Activated naive CD8-positive, alpha-beta T cell treated with anti-CD3 and anti-CD28 coated beads, Interleukin-2, amount 50 U/mL, for 24 hours (primary cell): ENCODE results near the gene RNGTT.
"Not testable (repeated sequence)": the region's sequence is repeated elsewhere in the genome, so short reads cannot be mapped to it uniquely, and the experiment has no call there.

Source experiments
- ATAC-seq: fragments of 150-1000 bp; cut with Tn5 transposase; one replicate; pipeline ENCODE4 v1.10.0; 2021
- DNase-seq: peaks from one replicate; pipeline ENCODE4 v3.0.0; 2021
- H3K27ac Mint-ChIP-seq: one replicate; pipeline ENCODE4 v1.8.0; 2021; ENCODE audit warnings: mild to moderate bottlenecking, mixed read lengths
- H3K27me3 Mint-ChIP-seq: one replicate; pipeline ENCODE4 v1.8.0; 2021; ENCODE audit warnings: mixed read lengths
- H3K36me3 Mint-ChIP-seq: one replicate; pipeline ENCODE4 v1.8.0; 2021; ENCODE audit warnings: low read depth, mixed read lengths
- H3K4me1 Mint-ChIP-seq: one replicate; pipeline ENCODE4 v1.8.0; 2021; ENCODE audit warnings: mixed read lengths
- H3K4me3 Mint-ChIP-seq: one replicate; pipeline ENCODE4 v1.8.0; 2021; ENCODE audit warnings: mild to moderate bottlenecking, moderate library complexity, mixed read lengths
- H3K9me3 Mint-ChIP-seq: one replicate; pipeline ENCODE4 v1.8.0; 2021; ENCODE audit warnings: mixed read lengths

The RNGTT gene

GRCh38 chr6:88741071-88741470 lies 222.3 kb downstream of the RNGTT start:
- Mint-ChIP-seq H3K4me1 (no peaks in the 10 kb centered on the region), H3K27me3 (no peaks in the 10 kb centered on the region), H3K27ac (no peak overlapping the region), H3K4me3 (no peak overlapping the region), H3K9me3 (peaks cover 9% of the 10 kb centered on the region), H3K36me3 (peaks cover 33% of the 10 kb centered on the region)
- ATAC-seq (no peak), DNase-seq (no peak)

- Mint-ChIP-seq H3K4me1 (peaks cover 11% of the 10 kb centered on the region), H3K9me3 (no peaks in the 10 kb centered on the region), H3K27ac (no peak overlapping the region), H3K27me3 (no peaks in the 10 kb centered on the region), H3K4me3 (no peak overlapping the region), H3K36me3 (peaks cover 47% of the 10 kb centered on the region)
- no peak for DNase-seq
- no peak for ATAC-seq
These were observed 228.9 kb downstream of the RNGTT start for GRCh38 chr6:88734544-88734943.

- H3K4me1 Mint-ChIP-seq: peaks cover 32% of the 10 kb centered on the region
- DNase-seq: no peak
- H3K27ac Mint-ChIP-seq: no peak overlapping the region
- H3K9me3 Mint-ChIP-seq: no peaks in the 10 kb centered on the region
- no peak overlapping the region for H3K4me3 Mint-ChIP-seq
- no peaks in the 10 kb centered on the region for H3K27me3 Mint-ChIP-seq
- H3K36me3 Mint-ChIP-seq: peaks cover 26% of the 10 kb centered on the region
- no peak for ATAC-seq
These were observed 232.8 kb downstream of the RNGTT start for GRCh38 chr6:88730611-88731011.

- H3K9me3 Mint-ChIP-seq: peaks cover 4% of the 10 kb centered on the region
- no peak overlapping the region for H3K4me3 Mint-ChIP-seq
- H3K27me3 Mint-ChIP-seq: no peaks in the 10 kb centered on the region
- no peak for DNase-seq
- ATAC-seq: no peak
- H3K4me1 Mint-ChIP-seq: peaks cover 41% of the 10 kb centered on the region
- H3K36me3 Mint-ChIP-seq: peaks cover 23% of the 10 kb centered on the region
- H3K27ac Mint-ChIP-seq: no peak overlapping the region
These were observed 234.7 kb downstream of the RNGTT start for GRCh38 chr6:88728756-88729155.

GRCh38 chr6:88726409-88726808 lies 237.0 kb downstream of the RNGTT start:
- not testable (repeated sequence) for H3K4me3 Mint-ChIP-seq, ATAC-seq, DNase-seq, H3K27ac Mint-ChIP-seq, H3K9me3 Mint-ChIP-seq, H3K27me3 Mint-ChIP-seq
- peaks cover 24% of the 10 kb centered on the region for H3K36me3 Mint-ChIP-seq
- peaks cover 33% of the 10 kb centered on the region for H3K4me1 Mint-ChIP-seq

- H3K9me3 Mint-ChIP-seq: peaks cover 4% of the 10 kb centered on the region
- H3K27ac Mint-ChIP-seq: peak overlapping the region; percentile 28
- no peak overlapping the region for H3K4me3 Mint-ChIP-seq
- ATAC-seq (peak; percentile 33), DNase-seq (peak; percentile 48)
- H3K36me3 Mint-ChIP-seq: peaks cover 18% of the 10 kb centered on the region
- peaks cover 33% of the 10 kb centered on the region for H3K4me1 Mint-ChIP-seq
- H3K27me3 Mint-ChIP-seq: no peaks in the 10 kb centered on the region
These were observed 238.1 kb downstream of the RNGTT start for GRCh38 chr6:88725111-88725975.

GRCh38 chr6:88722686-88723085 lies 240.7 kb downstream of the RNGTT start:
- DNase-seq: no peak
- Mint-ChIP-seq H3K9me3 (peaks cover 4% of the 10 kb centered on the region), H3K27ac (no peak overlapping the region), H3K36me3 (peaks cover 15% of the 10 kb centered on the region), H3K4me1 (peaks cover 27% of the 10 kb centered on the region), H3K27me3 (no peaks in the 10 kb centered on the region), H3K4me3 (no peak overlapping the region)
- ATAC-seq: no peak

- ATAC-seq, H3K27ac Mint-ChIP-seq, H3K4me1 Mint-ChIP-seq, H3K27me3 Mint-ChIP-seq, H3K4me3 Mint-ChIP-seq, DNase-seq: not testable (repeated sequence)
- Mint-ChIP-seq H3K36me3 (peaks cover 18% of the 10 kb centered on the region), H3K9me3 (peaks cover 10% of the 10 kb centered on the region)
These were observed 247.0 kb downstream of the RNGTT start for GRCh38 chr6:88716399-88716798.

- Mint-ChIP-seq H3K27me3 (no peaks in the 10 kb centered on the region), H3K4me1 (peaks cover 1% of the 10 kb centered on the region), H3K9me3 (peaks cover 10% of the 10 kb centered on the region), H3K27ac (no peak overlapping the region), H3K4me3 (no peak overlapping the region), H3K36me3 (peaks cover 13% of the 10 kb centered on the region)
- DNase-seq: no peak
- no peak for ATAC-seq
These were observed 251.0 kb downstream of the RNGTT start for GRCh38 chr6:88712243-88712936.

- no peak overlapping the region for H3K27ac Mint-ChIP-seq
- ATAC-seq (no peak), DNase-seq (no peak)
- H3K9me3 Mint-ChIP-seq: peaks cover 6% of the 10 kb centered on the region
- no peaks in the 10 kb centered on the region for H3K27me3 Mint-ChIP-seq
- peaks cover 13% of the 10 kb centered on the region for H3K4me1 Mint-ChIP-seq
- H3K4me3 Mint-ChIP-seq: no peak overlapping the region
- peaks cover 6% of the 10 kb centered on the region for H3K36me3 Mint-ChIP-seq
These were observed 253.6 kb downstream of the RNGTT start for GRCh38 chr6:88709819-88710246.

GRCh38 chr6:88708197-88708744 lies 255.1 kb downstream of the RNGTT start:
- Mint-ChIP-seq H3K27ac (no peak overlapping the region), H3K9me3 (peaks cover 6% of the 10 kb centered on the region), H3K36me3 (peaks cover 6% of the 10 kb centered on the region), H3K4me3 (no peak overlapping the region), H3K4me1 (peaks cover 19% of the 10 kb centered on the region), H3K27me3 (no peaks in the 10 kb centered on the region)
- ATAC-seq (no peak), DNase-seq (no peak)

GRCh38 chr6:88705601-88706000 lies 257.8 kb downstream of the RNGTT start:
- H3K9me3 Mint-ChIP-seq: peaks cover 6% of the 10 kb centered on the region
- no peak overlapping the region for H3K27ac Mint-ChIP-seq
- ATAC-seq: peak; percentile 61

GRCh38 chr6:88704980-88705379 lies 258.4 kb downstream of the RNGTT start:
- ATAC-seq (peak; percentile 24), DNase-seq (no peak)
- peaks cover 10% of the 10 kb centered on the region for H3K36me3 Mint-ChIP-seq
- H3K9me3 Mint-ChIP-seq: peaks cover 6% of the 10 kb centered on the region
- H3K27ac Mint-ChIP-seq: no peak overlapping the region
- no peaks in the 10 kb centered on the region for H3K27me3 Mint-ChIP-seq
- no peak overlapping the region for H3K4me3 Mint-ChIP-seq
- peaks cover 25% of the 10 kb centered on the region for H3K4me1 Mint-ChIP-seq

More at GRCh38 chr6:88705601-88706000, 257.8 kb downstream of the RNGTT start:
- no peak for DNase-seq
- H3K27me3 Mint-ChIP-seq: no peaks in the 10 kb centered on the region
- peaks cover 10% of the 10 kb centered on the region for H3K36me3 Mint-ChIP-seq
- H3K4me3 Mint-ChIP-seq: no peak overlapping the region
- peaks cover 19% of the 10 kb centered on the region for H3K4me1 Mint-ChIP-seq

GRCh38 chr6:88702956-88703556 lies 260.4 kb downstream of the RNGTT start:
- no peaks in the 10 kb centered on the region for H3K27me3 Mint-ChIP-seq

More at GRCh38 chr6:88702956-88703556, 260.4 kb downstream of the RNGTT start:
- no peak for DNase-seq
- ATAC-seq: no peak
- H3K27ac Mint-ChIP-seq: no peak overlapping the region
- no peak overlapping the region for H3K4me3 Mint-ChIP-seq
- H3K9me3 Mint-ChIP-seq: peaks cover 6% of the 10 kb centered on the region
- H3K36me3 Mint-ChIP-seq: peaks cover 10% of the 10 kb centered on the region
- peaks cover 28% of the 10 kb centered on the region for H3K4me1 Mint-ChIP-seq
